Measurements from ENCODE around the gene LRRC37A2. TPM values are rescaled to one million over a fixed set of nuclear protein-coding genes. Genes with fewer than 3 reads are reported as not detected.
"Not testable (repeated sequence)": the region's sequence is repeated elsewhere in the genome, so short reads cannot be mapped to it uniquely, and the experiment has no call there.

Gene LRRC37A2
- total RNA-seq, 1 experiment from 2014 or later = 9.3 TPM

GRCh38 chr17:46591332-46591731, 79.1 kb downstream of the LRRC37A2 start:
- H3K23ac ChIP-seq (ENCODE audit: insufficient read length, low read depth, low read length); H4K20me1 ChIP-seq (ENCODE audit: control insufficient read depth, insufficient read depth, insufficient read length); H3K4ac ChIP-seq (ENCODE audit: low read depth, low read length); H4K8ac ChIP-seq (replicated peaks; ENCODE audit: insufficient read length, low read depth, low read length); H3K14ac ChIP-seq (ENCODE audit: insufficient read depth, low read length); H2AK5ac ChIP-seq (ENCODE audit: insufficient read length, low read length); H3K4me2 ChIP-seq (ENCODE audit: insufficient read depth, insufficient read length, low read length); H3K27me3 ChIP-seq (ENCODE audit: insufficient read depth, low read length); H3K9me3 ChIP-seq (ENCODE audit: control insufficient read depth, low read depth, low read length); H2BK20ac ChIP-seq (ENCODE audit: low read depth, low read length, poor library complexity, severe bottlenecking); H3K9ac ChIP-seq (ENCODE audit: extremely low read depth, insufficient read length, low read length); H3K27ac Mint-ChIP-seq; H3K4me1 ChIP-seq (ENCODE audit: insufficient read depth, low read length); H3K79me2 ChIP-seq (ENCODE audit: insufficient read depth, low read length); H3K56ac ChIP-seq (ENCODE audit: insufficient read length, low read depth, low read length); H2BK120ac ChIP-seq (ENCODE audit: low read depth, low read length, poor library complexity, severe bottlenecking); H2BK12ac ChIP-seq (ENCODE audit: insufficient read length, low read depth, low read length); H2BK5ac ChIP-seq (ENCODE audit: insufficient read length, low read length); H2AFZ ChIP-seq (ENCODE audit: low read length); H3K27ac ChIP-seq (ENCODE audit: insufficient read length, low read depth, low read length); H3K9me3 Mint-ChIP-seq; H3K18ac ChIP-seq (ENCODE audit: insufficient read length, low read depth, low read length); DNase-seq; H3K27me3 Mint-ChIP-seq (ENCODE audit: low read depth); H3T11ph ChIP-seq (ENCODE audit: low read length); H3K4me3 Mint-ChIP-seq; H3K4me1 Mint-ChIP-seq; H4K91ac ChIP-seq (ENCODE audit: insufficient read length, low read depth, low read length); H3K79me1 ChIP-seq (ENCODE audit: insufficient read depth, low read depth, low read length, poor library complexity, severe bottlenecking); H3K36me3 Mint-ChIP-seq (ENCODE audit: insufficient read depth in 1 of 3, low read depth in 3 of 3); H3K23me2 ChIP-seq (ENCODE audit: insufficient read length, low read depth, low read length, poor library complexity, severe bottlenecking); H4K5ac ChIP-seq (ENCODE audit: insufficient read length, low read depth, low read length); H2BK15ac ChIP-seq (ENCODE audit: low read depth, low read length): not testable (repeated sequence)
- WGBS (ENCODE audit: extremely low coverage, insufficient read length, low lambda C conversion rate) = no CpG with 5 or more reads among the region's 7 CpGs

- H3K9me3 Mint-ChIP-seq; H3K56ac ChIP-seq (ENCODE audit: insufficient read length, low read depth, low read length); H3K4me2 ChIP-seq (ENCODE audit: insufficient read depth, insufficient read length, low read length); H3K4me1 Mint-ChIP-seq; H2BK15ac ChIP-seq (ENCODE audit: low read depth, low read length); H3K14ac ChIP-seq (ENCODE audit: insufficient read depth, low read length); H3K79me1 ChIP-seq (ENCODE audit: insufficient read depth, low read depth, low read length, poor library complexity, severe bottlenecking); H3K23ac ChIP-seq (ENCODE audit: insufficient read length, low read depth, low read length); H3K9ac ChIP-seq (ENCODE audit: extremely low read depth, insufficient read length, low read length); H3K79me2 ChIP-seq (ENCODE audit: insufficient read depth, low read length); H4K8ac ChIP-seq (replicated peaks; ENCODE audit: insufficient read length, low read depth, low read length); H3K27ac Mint-ChIP-seq; H3K4me1 ChIP-seq (ENCODE audit: insufficient read depth, low read length); H3K27ac ChIP-seq (ENCODE audit: insufficient read length, low read depth, low read length); H3K36me3 Mint-ChIP-seq (ENCODE audit: insufficient read depth in 1 of 3, low read depth in 3 of 3); H2BK20ac ChIP-seq (ENCODE audit: low read depth, low read length, poor library complexity, severe bottlenecking); H2BK12ac ChIP-seq (ENCODE audit: insufficient read length, low read depth, low read length); DNase-seq; H4K20me1 ChIP-seq (ENCODE audit: control insufficient read depth, insufficient read depth, insufficient read length); H2AFZ ChIP-seq (ENCODE audit: low read length); H2BK120ac ChIP-seq (ENCODE audit: low read depth, low read length, poor library complexity, severe bottlenecking); H2AK5ac ChIP-seq (ENCODE audit: insufficient read length, low read length); H3K4ac ChIP-seq (ENCODE audit: low read depth, low read length); H2BK5ac ChIP-seq (ENCODE audit: insufficient read length, low read length); H4K5ac ChIP-seq (ENCODE audit: insufficient read length, low read depth, low read length); H4K91ac ChIP-seq (ENCODE audit: insufficient read length, low read depth, low read length); H3K18ac ChIP-seq (ENCODE audit: insufficient read length, low read depth, low read length); H3K23me2 ChIP-seq (ENCODE audit: insufficient read length, low read depth, low read length, poor library complexity, severe bottlenecking); H3K27me3 ChIP-seq (ENCODE audit: insufficient read depth, low read length); H3K27me3 Mint-ChIP-seq (ENCODE audit: low read depth); H3K9me3 ChIP-seq (ENCODE audit: control insufficient read depth, low read depth, low read length); H3K4me3 Mint-ChIP-seq; H3T11ph ChIP-seq (ENCODE audit: low read length): not testable (repeated sequence)
- no CpG with 5 or more reads among the region's 3 CpGs for WGBS (ENCODE audit: extremely low coverage, insufficient read length, low lambda C conversion rate)
Observed at GRCh38 chr17:46598344-46598931, 86.2 kb downstream of the LRRC37A2 start.
